PC-3 (cell line): ENCODE data around the gene NUDT3. TPM values are rescaled to one million over a fixed set of nuclear protein-coding genes. Genes with fewer than 3 reads are reported as not detected.

Experiments used
- ATAC-seq: fragments of 200-7000 bp; cut with Tn5 transposase; 2 replicates; pipeline ENCODE4 v1.9.1; 2020; ENCODE audit warnings: mild to moderate bottlenecking, moderate library complexity
- BruUV-seq: library from RNA; stranded (reverse); fragments of 400-500 nt; replicated peaks from 2 replicates; lab custom pipeline; 2021; lab: Mats Ljungman, UMichigan
- CTCF ChIA-PET: fragments of 300-600 bp; sonication (Branson Sonifier 250); formaldehyde crosslinking; loops from one replicate; lab custom pipeline; 2022; ENCODE audit warnings: antibody characterized with exemption; lab: Charles Lee
- POLR2A ChIA-PET: fragments of 300-600 bp; sonication (Branson Sonifier 250); formaldehyde crosslinking; loops from one replicate; lab custom pipeline; 2022; ENCODE audit warnings: antibody characterized with exemption; ENCODE audit not compliant: unreplicated experiment; lab: Charles Lee
- DNase-seq: peaks from one replicate; pipeline ENCODE4 v3.0.0-alpha.2; 2015
- H2AFZ ChIP-seq: fragments of 300-600 bp; sonication (generic); 2 replicates; pipeline ENCODE4 v1.6.0; 2016; ENCODE audit warnings: antibody characterized with exemption, low read length
- H3F3A ChIP-seq: fragments of 300-600 bp; sonication (generic); one replicate; pipeline ENCODE4 v1.6.0; 2017; ENCODE audit warnings: antibody characterized with exemption, low read length, control low read depth, mild to moderate bottlenecking; ENCODE audit not compliant: unreplicated experiment
- H3K27ac ChIP-seq: fragments of 300-600 bp; sonication (generic); 2 replicates; pipeline ENCODE4 v1.5.1; 2016; ENCODE audit warnings: mild to moderate bottlenecking, low read length
- H3K27me3 ChIP-seq: fragments of 300-600 bp; sonication (generic); 2 replicates; pipeline ENCODE4 v1.6.1; 2016; ENCODE audit warnings: low read length, mixed read lengths
- H3K36me3 ChIP-seq: fragments of 300-600 bp; sonication (generic); 2 replicates; pipeline ENCODE4 v1.6.1; 2016; ENCODE audit warnings: low read depth, mixed run types, low read length, mixed read lengths
- H3K4me1 ChIP-seq: fragments of 300-600 bp; sonication (generic); 2 replicates; pipeline ENCODE4 v1.5.1; 2016; ENCODE audit warnings: low read length; ENCODE audit not compliant: insufficient read depth
- H3K4me2 ChIP-seq: fragments of 300-600 bp; sonication (generic); 2 replicates; pipeline ENCODE4 v1.6.0; 2016; ENCODE audit warnings: low read length
- H3K4me3 ChIP-seq: fragments of 300-600 bp; sonication (generic); 2 replicates; pipeline ENCODE4 v1.5.1; 2016; ENCODE audit warnings: mild to moderate bottlenecking, low read length, mixed read lengths
- H3K79me2 ChIP-seq: fragments of 300-600 bp; sonication (generic); 2 replicates; pipeline ENCODE4 v1.6.1; 2017; ENCODE audit warnings: low read length, mixed read lengths
- H3K9ac ChIP-seq: fragments of 300-600 bp; sonication (generic); 2 replicates; pipeline ENCODE4 v1.6.0; 2016; ENCODE audit warnings: mild to moderate bottlenecking, low read length
- H3K9me2 ChIP-seq: fragments of 300-600 bp; sonication (generic); replicated peaks from 2 replicates; pipeline ENCODE4 v1.6.1; 2016; ENCODE audit warnings: mixed run types, low read length, mixed read lengths
- H3K9me3 ChIP-seq: fragments of 300-600 bp; sonication (generic); 2 replicates; pipeline ENCODE4 v1.6.1; 2016; ENCODE audit warnings: low read length, mixed read lengths
- H4K20me1 ChIP-seq: fragments of 300-600 bp; sonication (generic); 2 replicates; pipeline ENCODE4 v1.6.1; 2016; ENCODE audit warnings: low read length, mixed read lengths
- CTCF ChIP-seq: fragments of 300-600 bp; sonication (generic); conservative IDR thresholded peaks from 2 replicates; pipeline ENCODE4 v1.5.1; 2017; ENCODE audit warnings: antibody characterized with exemption, low read depth, mild to moderate bottlenecking, low read length
- EZH2 ChIP-seq: fragments of 300-600 bp; sonication (generic); IDR thresholded peaks from one replicate; pipeline ENCODE4 v1.6.1; 2017; ENCODE audit warnings: antibody characterized with exemption, mild to moderate bottlenecking, low read length; ENCODE audit not compliant: unreplicated experiment
- EZH2phosphoT487 ChIP-seq: fragments of 300-600 bp; sonication (generic); IDR thresholded peaks from 2 replicates; pipeline ENCODE4 v1.6.1; 2018; ENCODE audit warnings: mild to moderate bottlenecking, antibody characterized with exemption, low read length, borderline replicate concordance
- intact Hi-C: fragments of 100-400 bp; cut with micrococcal nuclease; formaldehyde crosslinking; loops from 2 replicates; pipeline ENCODE4 v1.9.0; 2023
- total RNA-seq: library from RNA; depleted of rRNA; stranded (reverse); fragments of >200 nt; gene quantifications from 2 replicates; pipeline ENCODE4 v1.2.3, GENCODE V29; 2014

The NUDT3 gene
- total RNA-seq, 1 experiment from 2014 or later: 24.6 TPM

GRCh38 chr6:34439442-34439841, 47.0 kb upstream of the NUDT3 start:
- CTCF ChIA-PET: no interaction called here
- no TSS peak for BruUV-seq
- intact Hi-C loops: no loop called here
- ATAC-seq (no peak), DNase-seq (no peak)
- no peaks in the 10 kb centered on the region for H3K9me2 ChIP-seq
- H2AFZ ChIP-seq: no peak overlapping the region
- no peaks in the 10 kb centered on the region for H3F3A ChIP-seq
- H3K9me3 ChIP-seq: no peaks in the 10 kb centered on the region
- H3K79me2 ChIP-seq: no peaks in the 10 kb centered on the region
- no peaks in the 10 kb centered on the region for H3K27me3 ChIP-seq
- POLR2A ChIA-PET: no interaction called here
- H3K4me1 ChIP-seq: no peaks in the 10 kb centered on the region
- H3K4me2 ChIP-seq: no peak overlapping the region
- H3K36me3 ChIP-seq: no peaks in the 10 kb centered on the region
- TF ChIP-seq CTCF (no peak), EZH2 (no peak), EZH2phosphoT487 (no peak)
- H3K27ac ChIP-seq: no peak overlapping the region
- no peak overlapping the region for H3K9ac ChIP-seq
- H4K20me1 ChIP-seq: no peaks in the 10 kb centered on the region
- H3K4me3 ChIP-seq: no peak overlapping the region

DNA sequence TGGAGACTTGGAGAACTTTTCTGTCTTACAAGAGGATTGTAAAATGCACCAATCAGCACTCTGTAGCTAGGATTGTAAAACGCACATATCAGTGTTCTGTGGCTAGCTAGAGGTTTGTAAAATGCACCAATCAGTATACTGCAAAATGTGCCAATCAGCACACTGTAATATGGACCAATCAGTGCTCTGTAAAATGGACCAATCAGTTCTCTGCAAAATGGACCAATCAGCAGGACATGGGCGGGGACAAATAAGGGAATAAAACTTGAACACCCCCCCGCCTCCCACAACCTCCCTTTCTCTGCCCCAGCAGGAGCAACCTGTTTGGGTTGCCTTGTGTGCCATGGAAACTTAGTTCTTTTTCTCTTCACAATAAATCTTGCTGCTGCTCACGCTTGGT, 46.2 kb upstream of the NUDT3 start:
- Histone ChIP-seq H3K9ac (no peak overlapping the region), H3K27me3 (no peaks in the 10 kb centered on the region), H3F3A (no peaks in the 10 kb centered on the region), H3K4me3 (no peak overlapping the region), H3K4me2 (no peak overlapping the region), H3K9me2 (no peaks in the 10 kb centered on the region), H3K79me2 (no peaks in the 10 kb centered on the region), H4K20me1 (no peaks in the 10 kb centered on the region), H3K9me3 (no peaks in the 10 kb centered on the region), H3K36me3 (no peaks in the 10 kb centered on the region), H2AFZ (no peak overlapping the region), H3K27ac (no peak overlapping the region), H3K4me1 (no peaks in the 10 kb centered on the region)
- no peak for ATAC-seq
- POLR2A ChIA-PET: no interaction called here
- BruUV-seq: no TSS peak
- CTCF ChIA-PET: no interaction called here
- DNase-seq: no peak
- TF ChIP-seq EZH2phosphoT487 (no peak), EZH2 (no peak), CTCF (no peak)
- intact Hi-C loops: no loop called here

DNA sequence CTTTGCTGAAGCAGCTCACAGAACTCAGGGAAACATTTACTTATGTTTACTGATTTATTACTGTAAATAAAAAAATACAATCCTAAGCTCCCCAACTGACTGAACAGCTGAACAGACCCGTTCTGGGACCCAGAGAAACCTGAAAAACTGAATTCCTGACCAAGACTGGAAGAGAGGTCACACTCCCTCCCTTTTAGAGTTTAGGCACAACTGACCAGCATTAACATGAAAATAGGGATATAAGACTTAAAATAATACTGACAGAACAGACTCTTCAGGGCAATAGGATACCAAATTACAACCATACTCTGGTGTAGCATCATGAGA, 45.1 kb upstream of the NUDT3 start:
- intact Hi-C loops: no loop called here
- H3K4me2 ChIP-seq: no peak overlapping the region
- BruUV-seq: no TSS peak
- POLR2A ChIA-PET: no interaction called here
- no peak overlapping the region for H3K4me3 ChIP-seq
- no peaks in the 10 kb centered on the region for H3K36me3 ChIP-seq
- no peak for TF ChIP-seq EZH2phosphoT487
- no peak for TF ChIP-seq CTCF
- no peak for TF ChIP-seq EZH2
- no peaks in the 10 kb centered on the region for H3K4me1 ChIP-seq
- H3K9ac ChIP-seq: no peak overlapping the region
- no peak overlapping the region for H3K27ac ChIP-seq
- DNase-seq (no peak), ATAC-seq (no peak)
- no peaks in the 10 kb centered on the region for H4K20me1 ChIP-seq
- no peaks in the 10 kb centered on the region for H3K27me3 ChIP-seq
- no peaks in the 10 kb centered on the region for H3K79me2 ChIP-seq
- H3F3A ChIP-seq: no peaks in the 10 kb centered on the region
- CTCF ChIA-PET: no interaction called here
- H2AFZ ChIP-seq: no peak overlapping the region
- H3K9me2 ChIP-seq: no peaks in the 10 kb centered on the region
- H3K9me3 ChIP-seq: no peaks in the 10 kb centered on the region
